Ishikawa (cell line): ENCODE data around the gene XXYLT1.

Experiments used
- CEBPB ChIP-seq: IDR thresholded peaks from 2 replicates; pipeline ENCODE4 v1.6.1; 2012
- CREB1 ChIP-seq: IDR thresholded peaks from 2 replicates; pipeline ENCODE4 v1.6.1; 2012; ENCODE audit warnings: low read depth
- EGR1 ChIP-seq: IDR thresholded peaks from 2 replicates; pipeline ENCODE4 v1.6.1; 2012
- EP300 ChIP-seq: IDR thresholded peaks from 2 replicates; pipeline ENCODE4 v1.6.1; 2012; ENCODE audit warnings: borderline replicate concordance
- FOXM1 ChIP-seq: IDR thresholded peaks from 2 replicates; pipeline ENCODE4 v1.6.1; 2012; ENCODE audit warnings: low read depth, borderline replicate concordance
- NFIC ChIP-seq: IDR thresholded peaks from 2 replicates; pipeline ENCODE4 v1.6.1; 2012
- RAD21 ChIP-seq: IDR thresholded peaks from 2 replicates; pipeline ENCODE4 v1.6.1; 2012; ENCODE audit warnings: low read depth
- TAF1 ChIP-seq: IDR thresholded peaks from 2 replicates; pipeline ENCODE4 v1.6.1; 2012; ENCODE audit warnings: low read depth, mild to moderate bottlenecking
- TCF12 ChIP-seq: IDR thresholded peaks from 2 replicates; pipeline ENCODE4 v1.6.1; 2012; ENCODE audit warnings: low read depth
- TEAD4 ChIP-seq: IDR thresholded peaks from 2 replicates; pipeline ENCODE4 v1.6.1; 2012
- YY1 ChIP-seq: IDR thresholded peaks from 2 replicates; pipeline ENCODE4 v1.6.1; 2012; ENCODE audit warnings: low read depth
- ZBTB7A ChIP-seq: IDR thresholded peaks from 2 replicates; pipeline ENCODE4 v1.6.1; 2012; ENCODE audit warnings: low read depth
- TF ChIP-seq, protein P1 (sequence below): IDR thresholded peaks from 2 replicates; pipeline ENCODE4 v1.6.1; 2012
- TF ChIP-seq, protein P2 (sequence below): IDR thresholded peaks from 2 replicates; pipeline ENCODE4 v1.6.1; 2012; ENCODE audit warnings: low read depth, mild to moderate bottlenecking
- TF ChIP-seq, protein P3 (sequence below): IDR thresholded peaks from 2 replicates; pipeline ENCODE4 v1.6.1; 2012

Gene XXYLT1

DNA sequence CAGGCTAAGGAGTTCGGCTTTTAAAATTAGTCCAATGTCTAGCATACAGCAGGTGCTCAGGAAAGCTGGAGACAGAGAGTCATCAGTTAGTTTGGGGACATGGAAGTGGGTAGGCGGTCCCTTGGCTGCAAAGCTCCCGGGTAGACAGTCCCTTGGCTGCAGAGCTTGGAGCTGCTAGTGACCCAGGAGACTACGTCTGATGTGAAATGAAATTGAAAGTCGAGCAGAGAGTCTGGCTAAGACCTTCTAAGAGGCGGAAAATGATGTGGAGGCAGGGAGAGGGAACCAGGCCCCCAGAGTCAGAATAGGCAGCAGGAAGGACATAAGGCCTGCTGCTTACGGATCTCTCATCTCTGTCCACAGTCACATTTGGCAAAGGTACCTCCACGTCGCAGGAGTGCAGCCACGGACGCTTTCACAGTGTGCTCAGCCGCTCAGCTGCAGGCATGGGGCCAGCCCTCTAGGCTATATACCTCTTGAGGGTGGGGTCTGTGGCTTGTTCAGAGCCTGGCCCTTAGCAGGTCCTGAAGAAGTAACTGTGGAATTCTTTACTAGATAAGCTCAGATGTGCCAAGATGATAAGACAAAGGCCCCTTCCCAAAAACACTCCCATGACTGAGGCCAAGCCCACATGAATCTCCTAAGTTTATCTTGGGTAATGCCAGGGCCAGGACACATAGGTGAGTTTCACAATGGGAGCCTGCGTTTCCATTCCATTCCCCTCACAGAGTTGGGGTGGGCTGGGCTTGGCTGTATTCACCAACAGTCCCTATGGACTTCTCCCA is 131.7 kb downstream of the XXYLT1 start:
- TF ChIP-seq, protein P1, sequence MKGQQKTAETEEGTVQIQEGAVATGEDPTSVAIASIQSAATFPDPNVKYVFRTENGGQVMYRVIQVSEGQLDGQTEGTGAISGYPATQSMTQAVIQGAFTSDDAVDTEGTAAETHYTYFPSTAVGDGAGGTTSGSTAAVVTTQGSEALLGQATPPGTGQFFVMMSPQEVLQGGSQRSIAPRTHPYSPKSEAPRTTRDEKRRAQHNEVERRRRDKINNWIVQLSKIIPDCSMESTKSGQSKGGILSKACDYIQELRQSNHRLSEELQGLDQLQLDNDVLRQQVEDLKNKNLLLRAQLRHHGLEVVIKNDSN, result no peak
- TF ChIP-seq YY1, result no peak
- TF ChIP-seq EP300, result no peak
- no peak for TF ChIP-seq RAD21
- TF ChIP-seq NFIC, result no peak
- TF ChIP-seq ZBTB7A, result no peak
- TF ChIP-seq TAF1, result no peak
- no peak for TF ChIP-seq FOXM1
- TF ChIP-seq TCF12, result no peak
- TF ChIP-seq, protein P2, sequence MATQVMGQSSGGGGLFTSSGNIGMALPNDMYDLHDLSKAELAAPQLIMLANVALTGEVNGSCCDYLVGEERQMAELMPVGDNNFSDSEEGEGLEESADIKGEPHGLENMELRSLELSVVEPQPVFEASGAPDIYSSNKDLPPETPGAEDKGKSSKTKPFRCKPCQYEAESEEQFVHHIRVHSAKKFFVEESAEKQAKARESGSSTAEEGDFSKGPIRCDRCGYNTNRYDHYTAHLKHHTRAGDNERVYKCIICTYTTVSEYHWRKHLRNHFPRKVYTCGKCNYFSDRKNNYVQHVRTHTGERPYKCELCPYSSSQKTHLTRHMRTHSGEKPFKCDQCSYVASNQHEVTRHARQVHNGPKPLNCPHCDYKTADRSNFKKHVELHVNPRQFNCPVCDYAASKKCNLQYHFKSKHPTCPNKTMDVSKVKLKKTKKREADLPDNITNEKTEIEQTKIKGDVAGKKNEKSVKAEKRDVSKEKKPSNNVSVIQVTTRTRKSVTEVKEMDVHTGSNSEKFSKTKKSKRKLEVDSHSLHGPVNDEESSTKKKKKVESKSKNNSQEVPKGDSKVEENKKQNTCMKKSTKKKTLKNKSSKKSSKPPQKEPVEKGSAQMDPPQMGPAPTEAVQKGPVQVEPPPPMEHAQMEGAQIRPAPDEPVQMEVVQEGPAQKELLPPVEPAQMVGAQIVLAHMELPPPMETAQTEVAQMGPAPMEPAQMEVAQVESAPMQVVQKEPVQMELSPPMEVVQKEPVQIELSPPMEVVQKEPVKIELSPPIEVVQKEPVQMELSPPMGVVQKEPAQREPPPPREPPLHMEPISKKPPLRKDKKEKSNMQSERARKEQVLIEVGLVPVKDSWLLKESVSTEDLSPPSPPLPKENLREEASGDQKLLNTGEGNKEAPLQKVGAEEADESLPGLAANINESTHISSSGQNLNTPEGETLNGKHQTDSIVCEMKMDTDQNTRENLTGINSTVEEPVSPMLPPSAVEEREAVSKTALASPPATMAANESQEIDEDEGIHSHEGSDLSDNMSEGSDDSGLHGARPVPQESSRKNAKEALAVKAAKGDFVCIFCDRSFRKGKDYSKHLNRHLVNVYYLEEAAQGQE, result no peak
- TF ChIP-seq CREB1, result no peak
- TF ChIP-seq EGR1, result no peak
- TF ChIP-seq CEBPB, result no peak

DNA sequence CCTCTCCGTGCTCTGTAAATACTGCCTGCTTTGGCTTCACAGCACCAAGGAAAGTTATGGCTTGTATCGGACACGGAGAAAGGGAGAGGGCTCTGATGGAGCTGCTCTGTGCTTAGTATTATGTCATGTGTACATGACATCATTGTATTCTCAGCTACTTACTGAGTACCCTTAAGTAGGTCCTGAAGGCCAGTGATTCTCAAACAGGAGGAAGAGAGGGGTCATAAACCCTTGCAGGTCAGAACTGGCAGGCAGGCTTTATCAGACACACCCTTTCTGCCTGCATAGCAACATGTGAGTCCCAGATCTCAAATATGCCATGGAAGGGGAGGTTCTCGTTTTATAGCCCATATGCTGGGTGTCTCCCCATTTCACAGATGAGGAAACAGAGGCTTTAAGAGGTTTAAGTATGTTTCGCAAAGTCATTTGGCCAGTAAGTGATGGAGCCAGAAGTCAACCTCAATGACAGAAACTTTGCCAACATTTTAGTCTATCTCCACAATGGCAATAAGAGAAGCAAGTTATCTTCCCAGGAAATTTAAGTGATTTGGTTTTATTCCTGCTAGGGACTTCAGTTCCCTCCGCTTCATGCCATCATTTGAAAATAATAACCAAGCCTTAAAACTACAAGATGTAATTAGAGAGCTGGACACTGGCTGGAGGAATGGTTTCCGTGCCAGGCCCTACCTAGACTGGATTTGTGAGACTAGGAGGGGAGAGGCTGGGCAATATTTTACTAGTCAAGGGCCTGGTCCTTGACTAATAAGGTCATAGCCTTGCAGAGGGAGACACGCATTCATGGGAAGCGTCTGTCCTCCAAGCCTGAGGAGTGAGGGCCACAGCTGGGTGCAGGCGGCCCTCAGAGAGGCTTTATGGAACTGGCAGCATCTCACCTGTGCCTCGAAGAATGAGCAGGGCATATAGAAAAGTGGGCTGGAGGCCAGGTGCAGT is 133.0 kb downstream of the XXYLT1 start:
- TF ChIP-seq CEBPB, result no peak
- TF ChIP-seq, protein P1, result no peak
- TF ChIP-seq YY1, result no peak
- TF ChIP-seq EGR1, result no peak

DNA sequence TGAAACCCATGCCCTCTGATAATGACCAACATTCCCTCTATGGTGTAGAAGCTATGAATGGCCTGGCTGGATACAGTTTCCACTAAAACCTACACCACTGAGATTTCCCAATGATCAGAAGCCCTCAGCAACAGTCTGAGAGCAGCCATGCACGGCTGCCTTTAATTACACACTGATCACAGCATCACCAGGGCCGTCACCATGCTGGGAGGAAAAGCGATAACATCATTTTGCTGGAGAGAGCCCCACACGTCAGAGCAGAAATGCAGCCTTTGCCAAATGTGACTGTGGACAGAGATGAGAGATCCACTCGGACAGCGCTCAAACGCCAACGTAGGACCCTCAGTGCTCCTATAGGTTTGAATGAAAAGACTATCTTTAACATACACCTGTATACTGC is 135.0 kb downstream of the XXYLT1 start:
- TF ChIP-seq, protein P3, sequence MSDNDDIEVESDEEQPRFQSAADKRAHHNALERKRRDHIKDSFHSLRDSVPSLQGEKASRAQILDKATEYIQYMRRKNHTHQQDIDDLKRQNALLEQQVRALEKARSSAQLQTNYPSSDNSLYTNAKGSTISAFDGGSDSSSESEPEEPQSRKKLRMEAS, result no peak
- TF ChIP-seq, protein P2, result no peak
- TF ChIP-seq CREB1 (no peak), NFIC (no peak), CEBPB (no peak), RAD21 (no peak), EP300 (no peak), FOXM1 (no peak), ZBTB7A (no peak), EGR1 (no peak), TEAD4 (no peak), TCF12 (no peak), TAF1 (no peak), YY1 (no peak)
- TF ChIP-seq, protein P1, result no peak

DNA sequence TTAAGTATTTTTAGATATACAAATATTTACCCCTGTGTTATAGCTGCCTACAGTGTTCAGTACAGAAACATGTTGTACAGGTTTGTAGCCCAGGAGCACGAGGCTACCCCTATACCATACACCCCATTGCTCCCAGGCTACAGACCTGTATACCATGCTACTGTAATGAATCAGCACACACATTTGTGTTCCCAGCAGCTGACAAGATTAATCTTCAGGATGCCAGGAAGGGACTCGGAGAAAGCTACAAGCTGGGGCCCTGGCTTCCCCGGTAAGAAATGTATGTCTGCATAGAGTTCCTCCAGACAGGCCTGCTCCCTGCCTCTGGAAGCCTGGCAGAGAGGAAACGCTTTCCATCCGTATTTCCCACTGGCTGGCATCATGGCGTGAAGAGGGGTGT is 136.5 kb downstream of the XXYLT1 start:
- TF ChIP-seq NFIC, result no peak
- TF ChIP-seq, protein P3, result no peak
- TF ChIP-seq TEAD4, result no peak
- TF ChIP-seq CREB1, result no peak
- TF ChIP-seq, protein P1, result no peak
- TF ChIP-seq EGR1, result no peak
- TF ChIP-seq, protein P2, result no peak
- no peak for TF ChIP-seq CEBPB
- no peak for TF ChIP-seq FOXM1
- no peak for TF ChIP-seq RAD21
- no peak for TF ChIP-seq ZBTB7A
- TF ChIP-seq TCF12, result no peak
- no peak for TF ChIP-seq EP300
- no peak for TF ChIP-seq YY1
- TF ChIP-seq TAF1, result no peak
